Measurements from ENCODE around the gene NACA.

DNA sequence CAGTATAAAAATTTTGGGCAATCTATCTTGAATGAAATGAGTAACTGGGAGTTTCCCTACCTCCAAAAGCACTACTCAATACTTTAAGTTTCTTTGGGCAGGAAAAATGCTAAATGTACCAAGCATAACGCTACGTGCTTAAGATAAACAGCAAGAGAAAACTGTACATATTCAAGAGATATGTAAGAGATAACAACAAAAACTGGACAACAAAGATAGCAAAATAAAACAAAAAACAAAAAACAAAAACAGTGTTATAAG lies 57.0 kb downstream of the NACA start:
- TF ChIP-seq, protein P1, sequence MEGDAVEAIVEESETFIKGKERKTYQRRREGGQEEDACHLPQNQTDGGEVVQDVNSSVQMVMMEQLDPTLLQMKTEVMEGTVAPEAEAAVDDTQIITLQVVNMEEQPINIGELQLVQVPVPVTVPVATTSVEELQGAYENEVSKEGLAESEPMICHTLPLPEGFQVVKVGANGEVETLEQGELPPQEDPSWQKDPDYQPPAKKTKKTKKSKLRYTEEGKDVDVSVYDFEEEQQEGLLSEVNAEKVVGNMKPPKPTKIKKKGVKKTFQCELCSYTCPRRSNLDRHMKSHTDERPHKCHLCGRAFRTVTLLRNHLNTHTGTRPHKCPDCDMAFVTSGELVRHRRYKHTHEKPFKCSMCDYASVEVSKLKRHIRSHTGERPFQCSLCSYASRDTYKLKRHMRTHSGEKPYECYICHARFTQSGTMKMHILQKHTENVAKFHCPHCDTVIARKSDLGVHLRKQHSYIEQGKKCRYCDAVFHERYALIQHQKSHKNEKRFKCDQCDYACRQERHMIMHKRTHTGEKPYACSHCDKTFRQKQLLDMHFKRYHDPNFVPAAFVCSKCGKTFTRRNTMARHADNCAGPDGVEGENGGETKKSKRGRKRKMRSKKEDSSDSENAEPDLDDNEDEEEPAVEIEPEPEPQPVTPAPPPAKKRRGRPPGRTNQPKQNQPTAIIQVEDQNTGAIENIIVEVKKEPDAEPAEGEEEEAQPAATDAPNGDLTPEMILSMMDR (IDR thresholded peaks at IDR 0.05), result no peak
- TF ChIP-seq EZH2 (IDR thresholded peaks at IDR 0.05), result no peak
- no peak for TF ChIP-seq EZH2phosphoT487 (IDR thresholded peaks at IDR 0.05)

Data from neural progenitor cell (in vitro differentiated cells).